ENCODE results near the gene ISOC2. TPM values are rescaled to one million over a fixed set of nuclear protein-coding genes. Genes with fewer than 3 reads are reported as not detected.
A peak's percentile ranks its signal among the peaks of the same experiment; 100 is the strongest.

The ISOC2 gene
- total and polyA plus RNA-seq, 9 of the 15 experiments (the other 6 are each of a cell fraction or from before 2014, with no cell fraction given) = 1.2 to 229 (median 58.3) TPM

DNA sequence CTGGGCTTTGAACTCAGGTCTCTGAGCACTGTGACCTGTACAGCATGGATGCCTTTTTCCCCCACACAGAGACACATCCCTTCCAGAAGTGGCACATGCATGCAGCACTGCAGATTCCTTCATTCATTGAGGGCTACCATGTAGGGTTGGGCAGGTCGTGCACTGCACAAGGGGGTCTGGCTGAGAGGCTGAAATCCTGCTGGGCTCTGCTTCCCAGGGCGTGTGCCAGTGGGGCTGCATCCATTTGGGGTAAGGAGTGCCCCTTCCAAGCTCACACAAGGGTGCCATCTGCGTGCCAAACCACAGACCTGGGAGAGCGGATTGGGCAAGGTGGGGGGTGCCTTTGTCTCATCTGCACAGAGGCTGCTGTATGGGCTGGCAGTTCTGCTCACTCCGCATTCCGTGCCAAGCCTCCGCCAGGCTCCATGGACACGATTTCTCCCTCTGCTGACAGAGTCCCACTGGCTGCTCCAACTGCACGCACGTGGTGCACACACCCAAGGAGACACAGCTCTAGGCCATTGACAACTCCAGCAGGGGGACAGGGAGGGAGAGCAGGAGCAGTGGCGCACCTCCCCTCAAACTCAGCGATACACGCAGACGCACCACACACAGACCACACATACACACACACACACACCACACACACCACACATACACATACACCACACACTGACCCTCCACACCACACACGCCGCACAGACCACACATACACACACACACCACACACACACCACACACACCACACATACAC is 13.8 kb downstream of the ISOC2 start (continued):
- TF ChIP-seq, protein P1, sequence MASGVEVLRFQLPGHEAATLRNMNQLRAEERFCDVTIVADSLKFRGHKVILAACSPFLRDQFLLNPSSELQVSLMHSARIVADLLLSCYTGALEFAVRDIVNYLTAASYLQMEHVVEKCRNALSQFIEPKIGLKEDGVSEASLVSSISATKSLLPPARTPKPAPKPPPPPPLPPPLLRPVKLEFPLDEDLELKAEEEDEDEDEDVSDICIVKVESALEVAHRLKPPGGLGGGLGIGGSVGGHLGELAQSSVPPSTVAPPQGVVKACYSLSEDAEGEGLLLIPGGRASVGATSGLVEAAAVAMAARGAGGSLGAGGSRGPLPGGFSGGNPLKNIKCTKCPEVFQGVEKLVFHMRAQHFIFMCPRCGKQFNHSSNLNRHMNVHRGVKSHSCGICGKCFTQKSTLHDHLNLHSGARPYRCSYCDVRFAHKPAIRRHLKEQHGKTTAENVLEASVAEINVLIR (CRISPR knock-in tag; IDR thresholded peaks at IDR 0.05) = no peak
- TF ChIP-seq PTBP1 (IDR thresholded peaks at IDR 0.05; ENCODE audit: low read depth, low read length) (no peak), HNRNPH1 (optimal IDR thresholded peaks at IDR 0.05; ENCODE audit: low read depth, low read length) (no peak), ZBTB7A (IDR thresholded peaks at IDR 0.05; ENCODE audit: borderline replicate concordance, control insufficient read depth, low read depth, low read length) (0 out of 2 replicates have a peak, but pooled peaks have one; percentile 30), HDAC2 (IDR thresholded peaks at IDR 0.05) (no peak), SMARCC2 (IDR thresholded peaks at IDR 0.05; ENCODE audit: low read depth) (no peak), ZNF316 (IDR thresholded peaks at IDR 0.05) (no peak), TCF7L2 (IDR thresholded peaks at IDR 0.05; ENCODE audit: low read depth, low read length) (no peak)
- TF ChIP-seq, protein P2, sequence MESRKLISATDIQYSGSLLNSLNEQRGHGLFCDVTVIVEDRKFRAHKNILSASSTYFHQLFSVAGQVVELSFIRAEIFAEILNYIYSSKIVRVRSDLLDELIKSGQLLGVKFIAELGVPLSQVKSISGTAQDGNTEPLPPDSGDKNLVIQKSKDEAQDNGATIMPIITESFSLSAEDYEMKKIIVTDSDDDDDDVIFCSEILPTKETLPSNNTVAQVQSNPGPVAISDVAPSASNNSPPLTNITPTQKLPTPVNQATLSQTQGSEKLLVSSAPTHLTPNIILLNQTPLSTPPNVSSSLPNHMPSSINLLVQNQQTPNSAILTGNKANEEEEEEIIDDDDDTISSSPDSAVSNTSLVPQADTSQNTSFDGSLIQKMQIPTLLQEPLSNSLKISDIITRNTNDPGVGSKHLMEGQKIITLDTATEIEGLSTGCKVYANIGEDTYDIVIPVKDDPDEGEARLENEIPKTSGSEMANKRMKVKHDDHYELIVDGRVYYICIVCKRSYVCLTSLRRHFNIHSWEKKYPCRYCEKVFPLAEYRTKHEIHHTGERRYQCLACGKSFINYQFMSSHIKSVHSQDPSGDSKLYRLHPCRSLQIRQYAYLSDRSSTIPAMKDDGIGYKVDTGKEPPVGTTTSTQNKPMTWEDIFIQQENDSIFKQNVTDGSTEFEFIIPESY (CRISPR knock-in tag; IDR thresholded peaks at IDR 0.05) = 0 out of 2 replicates have a peak, but pooled peaks have one; percentile 14
- TF ChIP-seq, protein P3, sequence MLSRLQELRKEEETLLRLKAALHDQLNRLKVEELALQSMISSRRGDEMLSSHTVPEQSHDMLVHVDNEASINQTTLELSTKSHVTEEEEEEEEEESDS (CRISPR knock-in tag; IDR thresholded peaks at IDR 0.05) = no peak
- TF ChIP-seq, protein P4, sequence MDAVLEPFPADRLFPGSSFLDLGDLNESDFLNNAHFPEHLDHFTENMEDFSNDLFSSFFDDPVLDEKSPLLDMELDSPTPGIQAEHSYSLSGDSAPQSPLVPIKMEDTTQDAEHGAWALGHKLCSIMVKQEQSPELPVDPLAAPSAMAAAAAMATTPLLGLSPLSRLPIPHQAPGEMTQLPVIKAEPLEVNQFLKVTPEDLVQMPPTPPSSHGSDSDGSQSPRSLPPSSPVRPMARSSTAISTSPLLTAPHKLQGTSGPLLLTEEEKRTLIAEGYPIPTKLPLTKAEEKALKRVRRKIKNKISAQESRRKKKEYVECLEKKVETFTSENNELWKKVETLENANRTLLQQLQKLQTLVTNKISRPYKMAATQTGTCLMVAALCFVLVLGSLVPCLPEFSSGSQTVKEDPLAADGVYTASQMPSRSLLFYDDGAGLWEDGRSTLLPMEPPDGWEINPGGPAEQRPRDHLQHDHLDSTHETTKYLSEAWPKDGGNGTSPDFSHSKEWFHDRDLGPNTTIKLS (IDR thresholded peaks at IDR 0.05; ENCODE audit: borderline replicate concordance, low read depth) = no peak
- TF ChIP-seq, protein P5, sequence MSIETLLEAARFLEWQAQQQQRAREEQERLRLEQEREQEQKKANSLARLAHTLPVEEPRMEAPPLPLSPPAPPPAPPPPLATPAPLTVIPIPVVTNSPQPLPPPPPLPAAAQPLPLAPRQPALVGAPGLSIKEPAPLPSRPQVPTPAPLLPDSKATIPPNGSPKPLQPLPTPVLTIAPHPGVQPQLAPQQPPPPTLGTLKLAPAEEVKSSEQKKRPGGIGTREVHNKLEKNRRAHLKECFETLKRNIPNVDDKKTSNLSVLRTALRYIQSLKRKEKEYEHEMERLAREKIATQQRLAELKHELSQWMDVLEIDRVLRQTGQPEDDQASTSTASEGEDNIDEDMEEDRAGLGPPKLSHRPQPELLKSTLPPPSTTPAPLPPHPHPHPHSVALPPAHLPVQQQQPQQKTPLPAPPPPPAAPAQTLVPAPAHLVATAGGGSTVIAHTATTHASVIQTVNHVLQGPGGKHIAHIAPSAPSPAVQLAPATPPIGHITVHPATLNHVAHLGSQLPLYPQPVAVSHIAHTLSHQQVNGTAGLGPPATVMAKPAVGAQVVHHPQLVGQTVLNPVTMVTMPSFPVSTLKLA (conservative IDR thresholded peaks at IDR 0.05) = peak; percentile 69 to 74
- TF ChIP-seq, protein P6, sequence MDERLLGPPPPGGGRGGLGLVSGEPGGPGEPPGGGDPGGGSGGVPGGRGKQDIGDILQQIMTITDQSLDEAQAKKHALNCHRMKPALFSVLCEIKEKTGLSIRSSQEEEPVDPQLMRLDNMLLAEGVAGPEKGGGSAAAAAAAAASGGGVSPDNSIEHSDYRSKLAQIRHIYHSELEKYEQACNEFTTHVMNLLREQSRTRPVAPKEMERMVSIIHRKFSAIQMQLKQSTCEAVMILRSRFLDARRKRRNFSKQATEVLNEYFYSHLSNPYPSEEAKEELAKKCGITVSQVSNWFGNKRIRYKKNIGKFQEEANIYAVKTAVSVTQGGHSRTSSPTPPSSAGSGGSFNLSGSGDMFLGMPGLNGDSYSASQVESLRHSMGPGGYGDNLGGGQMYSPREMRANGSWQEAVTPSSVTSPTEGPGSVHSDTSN (CRISPR knock-in tag; IDR thresholded peaks at IDR 0.05; ENCODE audit: low read depth) = no peak
- TF ChIP-seq, protein P6 (tag; conservative IDR thresholded peaks at IDR 0.05; ENCODE audit: low read depth) = no peak
- TF ChIP-seq, protein P7, sequence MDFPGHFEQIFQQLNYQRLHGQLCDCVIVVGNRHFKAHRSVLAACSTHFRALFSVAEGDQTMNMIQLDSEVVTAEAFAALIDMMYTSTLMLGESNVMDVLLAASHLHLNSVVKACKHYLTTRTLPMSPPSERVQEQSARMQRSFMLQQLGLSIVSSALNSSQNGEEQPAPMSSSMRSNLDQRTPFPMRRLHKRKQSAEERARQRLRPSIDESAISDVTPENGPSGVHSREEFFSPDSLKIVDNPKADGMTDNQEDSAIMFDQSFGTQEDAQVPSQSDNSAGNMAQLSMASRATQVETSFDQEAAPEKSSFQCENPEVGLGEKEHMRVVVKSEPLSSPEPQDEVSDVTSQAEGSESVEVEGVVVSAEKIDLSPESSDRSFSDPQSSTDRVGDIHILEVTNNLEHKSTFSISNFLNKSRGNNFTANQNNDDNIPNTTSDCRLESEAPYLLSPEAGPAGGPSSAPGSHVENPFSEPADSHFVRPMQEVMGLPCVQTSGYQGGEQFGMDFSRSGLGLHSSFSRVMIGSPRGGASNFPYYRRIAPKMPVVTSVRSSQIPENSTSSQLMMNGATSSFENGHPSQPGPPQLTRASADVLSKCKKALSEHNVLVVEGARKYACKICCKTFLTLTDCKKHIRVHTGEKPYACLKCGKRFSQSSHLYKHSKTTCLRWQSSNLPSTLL (IDR thresholded peaks at IDR 0.05) = no peak
